ENCODE data around the gene ZNF283. TPM values are rescaled to one million over a fixed set of nuclear protein-coding genes. Genes with fewer than 3 reads are reported as not detected.
"Not testable (repeated sequence)": the region's sequence is repeated elsewhere in the genome, so short reads cannot be mapped to it uniquely, and the experiment has no call there.

ZNF283 gene
- total RNA-seq, 2 donors from 2014 or later = 9.5 to 10.7 TPM

DNA sequence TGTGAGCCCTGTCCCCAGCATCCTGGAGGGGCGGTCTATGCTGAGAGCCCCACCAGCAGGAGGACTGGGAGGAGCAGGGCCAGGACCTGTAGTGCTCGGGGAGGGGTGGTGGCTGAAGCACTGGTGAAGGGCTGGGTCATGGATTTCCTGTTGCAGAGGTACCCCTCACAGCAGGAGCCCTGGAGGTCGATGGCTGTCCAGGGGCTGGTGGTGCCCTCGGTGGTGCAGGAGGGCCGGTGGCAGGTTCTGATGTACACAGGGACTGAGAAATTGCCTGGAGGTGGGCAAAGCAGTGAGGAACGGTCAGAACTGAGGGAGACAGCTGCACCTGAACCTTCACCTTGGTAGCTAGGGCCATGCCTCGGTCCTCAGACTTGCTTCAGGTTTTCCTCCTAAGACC, 29.6 kb upstream of the ZNF283 start:
- ATAC-seq (no peak), DNase-seq (no peak)
- intact Hi-C loops (cut with DNase I) = no loop called here

DNA sequence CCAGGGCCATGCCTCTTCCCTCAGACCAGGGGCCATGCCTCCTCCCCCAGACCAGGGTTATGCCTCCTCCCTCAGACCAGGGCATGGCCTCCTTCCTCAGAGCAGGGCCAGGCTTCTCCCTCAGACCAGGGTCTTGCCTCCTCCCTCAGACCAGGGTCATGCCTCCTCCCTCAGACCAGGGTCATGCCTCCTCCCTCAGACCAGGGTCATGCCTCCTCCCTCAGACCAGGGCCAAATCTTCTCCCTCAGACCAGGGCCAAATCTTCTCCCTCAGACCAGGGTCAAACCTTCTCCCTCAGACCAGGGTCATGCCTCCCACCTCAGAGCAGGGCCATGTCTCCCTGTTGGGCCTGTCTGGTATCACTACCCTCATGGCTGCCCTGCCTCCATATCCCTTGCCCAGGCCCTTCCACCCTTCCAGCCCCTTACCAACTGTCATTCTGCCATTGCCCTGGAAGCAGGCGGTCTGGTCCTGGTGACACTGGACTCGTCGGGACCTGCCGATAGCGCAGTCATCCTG, 29.0 kb upstream of the ZNF283 start:
- DNase-seq = no peak
- intact Hi-C loops (cut with DNase I) = no loop called here
- peak in 1 of 2 donors; percentile 3 for ATAC-seq

DNA sequence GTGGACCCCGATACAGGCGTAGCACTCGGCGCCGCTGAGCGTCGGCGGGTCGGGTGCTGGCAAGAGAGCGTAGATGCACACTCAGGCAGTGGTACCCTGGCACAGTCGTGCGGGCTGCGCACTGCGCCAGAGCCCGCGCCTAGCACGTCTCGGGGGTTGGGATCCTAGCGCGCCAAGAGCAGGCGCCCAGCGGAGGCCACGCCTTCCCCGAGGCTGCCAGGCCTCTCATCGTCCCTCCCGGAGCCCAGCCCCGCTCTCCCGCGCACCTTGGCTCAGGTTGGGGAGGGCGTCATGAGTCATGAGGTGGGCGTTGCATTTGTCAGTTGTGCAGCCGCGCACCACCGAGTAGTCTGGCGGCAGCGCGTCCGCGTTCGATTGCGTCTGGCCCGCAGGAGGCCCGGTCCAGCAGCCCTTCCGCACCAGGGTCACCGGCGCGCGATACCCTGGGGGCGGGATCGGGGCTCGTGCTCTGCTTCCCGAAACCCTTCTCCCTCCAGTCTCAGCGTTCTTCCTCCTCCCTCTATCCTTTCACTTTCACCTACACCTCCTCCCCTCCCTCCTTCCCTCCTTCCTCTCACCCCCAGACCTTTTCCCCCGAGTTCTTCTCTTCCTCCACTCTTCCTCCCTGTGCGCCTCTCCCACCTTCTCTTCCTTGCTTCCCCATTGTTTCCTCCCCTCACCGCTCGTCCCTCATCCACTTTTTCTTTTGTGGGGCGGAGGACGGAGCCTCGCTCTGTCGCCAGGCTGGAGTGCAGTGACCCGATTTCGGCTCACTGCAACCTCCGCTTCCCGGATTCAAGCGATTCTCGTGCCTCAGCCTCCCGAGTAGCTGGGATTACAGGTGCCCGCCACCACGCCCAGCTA, 28.3 kb upstream of the ZNF283 start:
- intact Hi-C loops (cut with DNase I) = no loop called here
- ATAC-seq (peak; percentile 62 to 95), DNase-seq (peak; percentile 45)

DNA sequence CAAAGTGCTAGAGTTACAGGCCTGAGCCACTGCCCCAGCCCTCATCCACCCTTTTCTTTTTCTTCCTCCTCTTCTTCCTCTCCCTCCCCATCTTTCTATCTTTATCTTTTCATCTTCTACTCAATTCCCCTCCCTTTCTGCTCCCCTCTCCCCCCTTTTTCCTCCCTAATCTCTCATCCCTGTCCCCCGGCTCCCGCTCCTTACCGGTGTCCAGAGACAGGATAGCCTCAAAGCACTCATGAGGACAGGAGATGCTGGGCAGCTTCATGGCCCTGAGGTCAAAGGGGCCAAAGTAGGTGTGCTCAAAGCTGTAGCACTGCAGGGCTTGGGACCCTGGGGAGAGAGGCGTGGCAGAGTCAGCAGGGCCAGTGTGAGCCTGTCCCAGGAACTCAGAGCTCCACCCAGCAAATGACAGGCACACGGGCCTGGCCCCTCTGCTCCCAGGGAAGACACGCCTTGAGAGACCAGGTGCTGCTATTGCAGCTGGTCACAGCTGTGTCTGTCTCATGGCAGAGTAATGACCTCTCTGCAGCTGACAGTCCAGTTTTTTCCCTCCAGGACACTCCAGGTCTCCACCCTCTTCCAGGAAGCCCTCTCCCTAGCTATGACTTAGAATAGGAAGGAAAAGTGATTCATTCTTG, 27.5 kb upstream of the ZNF283 start:
- intact Hi-C loops (cut with DNase I) = no loop called here
- DNase-seq (no peak), ATAC-seq (peak in 1 of 2 donors; percentile 17)

DNA sequence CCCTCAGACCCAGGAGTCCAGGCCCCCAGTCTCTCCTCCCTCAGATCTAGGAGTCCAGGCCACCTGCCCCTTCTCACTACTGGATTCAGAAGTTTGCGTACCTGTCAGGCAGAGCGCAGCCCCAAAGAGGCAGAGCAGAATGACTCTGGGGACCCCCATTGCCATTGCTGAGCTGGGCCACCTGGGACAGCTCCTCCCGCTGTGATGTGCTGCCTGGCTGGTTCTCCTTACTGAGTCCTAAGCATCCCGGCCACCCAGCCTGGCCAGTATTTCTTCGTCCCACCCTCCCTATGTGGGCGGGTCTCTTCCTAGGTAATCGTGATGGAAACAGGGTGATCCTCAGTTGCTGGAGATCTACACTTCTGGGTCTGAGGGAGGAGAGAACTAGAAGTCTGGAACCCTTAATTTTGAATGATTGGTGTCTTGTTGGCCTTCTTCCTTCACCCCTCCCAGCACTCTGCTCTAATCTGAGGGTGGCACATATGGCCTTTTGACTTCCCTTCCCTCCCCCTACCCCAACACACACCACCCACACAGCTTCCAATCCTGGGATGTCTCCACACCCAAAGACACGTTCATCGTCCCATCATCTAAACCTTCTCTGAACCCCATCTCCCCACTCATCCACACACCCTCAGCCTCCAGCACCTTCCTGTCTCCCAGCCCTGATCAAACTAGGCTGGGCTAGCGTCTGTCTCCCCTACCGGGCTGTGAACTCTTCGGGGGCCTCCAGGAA, 24.7 kb upstream of the ZNF283 start, which contains the start of gene LYPD5:
LYPD5 (minus strand) TSS at position 232 of the 736 bp plus-strand sequence; CDS start at position 165, 67 bp downstream.
- ATAC-seq = no peak
- DNase-seq = no peak
- intact Hi-C loops (cut with DNase I) = no loop called here

DNA sequence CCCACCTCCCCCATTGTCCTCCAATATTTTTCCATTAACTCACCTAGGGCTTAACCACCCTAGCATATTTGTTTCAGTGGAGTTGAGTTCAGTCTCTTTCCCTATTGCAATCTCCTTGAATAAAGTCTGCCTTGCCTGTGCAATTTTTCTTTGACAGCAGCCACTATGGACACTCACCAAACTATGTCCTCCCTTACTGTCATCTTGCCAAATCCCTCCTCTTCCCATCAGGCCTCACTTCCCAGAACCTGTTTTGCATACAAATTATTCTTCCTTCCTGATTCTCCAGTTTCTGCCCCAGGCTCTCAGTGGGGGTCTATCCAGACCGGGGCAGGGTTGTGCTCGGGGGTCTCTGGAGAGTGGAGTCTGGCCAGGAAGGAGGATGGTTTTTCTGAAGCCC, 22.7 kb upstream of the ZNF283 start:
- DNase-seq = no peak
- intact Hi-C loops (cut with DNase I) = no loop called here
- ATAC-seq = no peak

DNA sequence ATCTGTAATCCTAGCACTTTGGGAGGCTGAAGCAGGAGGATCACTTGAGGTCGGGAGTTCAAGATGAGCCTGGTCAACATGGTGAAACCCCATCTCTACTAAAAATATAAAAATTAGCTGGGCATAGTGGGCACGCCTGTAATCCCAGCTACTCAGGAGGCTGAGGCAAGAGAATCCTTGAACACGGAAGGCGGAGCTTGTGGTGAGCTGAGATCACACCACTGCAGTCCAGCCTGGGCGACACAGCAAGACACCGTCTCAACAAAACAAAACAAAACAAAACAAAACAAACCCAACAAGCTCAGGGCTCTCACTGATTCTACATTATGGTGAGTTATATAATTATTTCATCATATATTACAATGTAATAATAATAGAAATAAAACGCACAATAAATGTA, 20.7 kb upstream of the ZNF283 start:
- DNase-seq; intact Hi-C loops (cut with DNase I); ATAC-seq: not testable (repeated sequence)

DNA sequence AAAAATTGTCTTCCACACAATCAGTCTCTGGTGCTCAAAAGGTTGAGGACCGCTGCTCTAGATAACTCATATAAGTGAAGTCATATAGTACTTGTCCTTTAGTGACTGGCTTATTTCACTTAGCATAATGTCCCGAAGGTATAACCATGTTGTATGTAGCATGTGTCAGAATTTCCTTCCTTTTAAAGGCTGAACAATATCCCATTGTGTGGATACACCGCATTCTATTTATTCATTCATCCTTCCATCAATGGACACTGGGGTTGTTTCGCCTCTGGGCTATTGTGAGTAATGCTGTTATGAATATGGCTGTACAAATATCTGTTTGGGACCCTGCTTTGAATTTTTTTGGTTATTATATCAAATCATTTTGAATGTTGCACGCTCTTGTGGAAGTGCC, 20.3 kb upstream of the ZNF283 start:
- ATAC-seq (no peak), DNase-seq (no peak)
- intact Hi-C loops (cut with DNase I) = no loop called here

DNA sequence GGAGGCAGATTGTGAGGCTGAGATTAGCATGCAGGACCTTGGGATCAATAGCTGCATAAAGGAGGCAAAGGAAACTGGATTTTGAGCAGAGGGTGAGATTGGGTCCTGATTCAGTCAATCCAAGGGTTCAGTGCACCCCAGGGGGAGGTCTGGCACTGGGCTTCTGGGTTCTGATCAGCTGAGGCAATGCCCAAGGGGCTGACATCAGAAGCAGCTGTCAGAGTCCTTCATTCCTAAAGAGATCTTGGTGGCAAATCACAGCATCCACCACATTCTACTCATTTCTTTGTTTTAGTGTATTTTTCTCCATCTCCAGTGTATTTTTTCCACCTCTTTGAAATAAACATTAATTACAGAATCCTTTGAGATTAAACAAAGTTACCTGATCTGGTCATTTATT, 19.5 kb upstream of the ZNF283 start:
- no peak for ATAC-seq
- intact Hi-C loops (cut with DNase I) = no loop called here

DNA sequence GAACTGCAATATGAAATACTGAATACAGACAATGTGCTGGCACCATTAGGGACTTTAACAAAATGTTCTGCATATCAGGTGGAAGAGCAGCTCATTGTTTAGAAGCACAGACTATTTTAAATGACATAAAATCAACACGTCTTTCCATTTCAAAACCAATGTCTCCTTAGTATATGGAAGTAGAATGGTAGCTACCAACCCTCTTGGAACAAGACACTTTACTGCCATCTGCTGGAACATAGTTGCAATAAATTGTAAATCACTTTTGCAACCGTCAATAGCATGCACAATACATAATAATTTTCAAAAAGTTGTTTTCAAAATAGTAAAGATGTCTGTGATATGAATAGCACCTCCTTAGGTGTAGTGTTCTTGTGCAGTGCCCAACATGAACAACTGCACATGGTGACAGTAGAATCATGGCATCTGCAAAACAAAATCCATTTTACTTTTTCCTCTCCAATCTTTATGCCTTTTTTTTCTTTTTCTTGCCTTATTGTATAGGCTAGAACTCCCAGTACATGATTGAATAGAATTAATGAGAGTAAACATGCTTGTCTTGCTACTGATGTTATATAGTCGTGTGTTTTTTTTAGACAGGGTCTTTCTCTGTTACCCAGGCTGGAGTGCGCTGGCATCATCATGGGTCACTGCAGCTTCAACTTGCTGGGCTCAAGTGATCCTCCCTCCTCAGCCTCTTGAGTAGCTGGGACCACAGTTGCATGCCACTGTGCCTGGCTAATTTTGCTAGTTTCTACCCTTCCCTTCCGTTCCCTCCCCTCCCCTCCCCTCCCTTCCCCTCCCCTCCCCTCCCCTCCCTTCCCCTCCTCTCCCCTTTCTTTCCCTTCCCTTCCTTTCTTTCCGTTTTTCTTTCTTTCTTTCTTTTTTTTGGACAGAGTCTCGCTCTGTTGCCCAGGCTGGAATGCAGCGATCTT, 17.1 kb upstream of the ZNF283 start:
- ATAC-seq (peak in 1 of 2 donors; percentile 38), DNase-seq (no peak)
- intact Hi-C loops (cut with DNase I) = no loop called here

More for the DNA sequence above, 19.5 kb upstream of the ZNF283 start:
- DNase-seq = no peak

DNA sequence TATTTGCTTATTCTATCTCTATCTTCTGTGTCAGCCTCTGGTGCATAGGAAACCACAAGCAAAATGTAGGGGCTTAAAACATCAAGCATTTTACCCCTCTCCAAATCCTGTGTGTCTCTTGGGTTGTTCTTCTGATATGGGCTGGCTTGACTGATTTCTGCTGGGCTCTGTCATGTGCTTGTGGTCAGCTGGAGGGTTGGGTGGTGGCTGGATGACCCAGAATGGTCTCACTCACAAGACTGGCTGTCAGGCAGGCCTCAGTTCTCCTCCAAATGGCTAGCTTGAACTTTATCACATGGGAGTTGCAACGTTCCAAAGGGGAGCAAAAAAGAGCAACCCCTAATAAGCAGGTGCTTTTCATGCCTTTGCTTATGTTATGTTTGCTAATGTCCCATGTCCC, 15.3 kb upstream of the ZNF283 start:
- DNase-seq (no peak), ATAC-seq (no peak)
- intact Hi-C loops (cut with DNase I) = no loop called here

DNA sequence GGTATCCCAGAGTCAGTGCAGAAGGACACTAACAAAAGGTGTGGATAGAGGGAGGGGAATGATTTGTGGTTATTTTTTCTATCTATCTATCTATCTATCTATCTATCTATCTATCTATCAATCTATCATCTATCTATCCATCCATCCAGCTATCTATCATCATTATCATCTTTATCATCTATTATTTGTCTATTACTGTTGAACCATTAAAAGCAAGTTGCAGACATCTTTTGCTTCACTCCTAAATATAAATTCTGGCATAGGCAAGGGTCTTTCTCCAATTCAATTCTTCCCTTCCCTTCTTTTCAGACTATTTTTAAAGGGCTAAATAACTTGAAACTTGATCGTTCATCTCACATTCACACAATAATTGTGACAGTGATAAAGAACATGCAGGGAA, 14.9 kb upstream of the ZNF283 start:
- intact Hi-C loops (cut with DNase I) = no loop called here
- DNase-seq (no peak), ATAC-seq (no peak)

DNA sequence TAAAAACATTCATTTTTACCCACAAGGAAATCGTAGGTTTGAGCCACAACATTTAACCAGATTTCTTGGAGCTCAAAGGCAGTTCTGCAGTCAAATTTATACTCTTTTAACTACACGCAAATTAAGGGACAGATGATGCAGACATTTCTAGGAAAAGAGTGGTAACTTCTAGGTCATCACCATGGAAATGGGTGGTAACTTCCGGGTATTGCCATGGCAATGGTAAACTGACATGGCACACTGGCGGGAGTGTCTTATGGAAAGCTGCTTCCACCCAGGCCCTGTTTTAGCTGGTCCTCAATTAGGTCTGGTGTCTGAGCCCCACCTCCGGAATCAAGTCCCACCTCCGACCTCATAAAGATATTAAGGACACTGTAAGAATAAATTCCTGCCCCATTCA, 14.4 kb upstream of the ZNF283 start:
- intact Hi-C loops (cut with DNase I) = no loop called here
- DNase-seq = no peak
- no peak for ATAC-seq

DNA sequence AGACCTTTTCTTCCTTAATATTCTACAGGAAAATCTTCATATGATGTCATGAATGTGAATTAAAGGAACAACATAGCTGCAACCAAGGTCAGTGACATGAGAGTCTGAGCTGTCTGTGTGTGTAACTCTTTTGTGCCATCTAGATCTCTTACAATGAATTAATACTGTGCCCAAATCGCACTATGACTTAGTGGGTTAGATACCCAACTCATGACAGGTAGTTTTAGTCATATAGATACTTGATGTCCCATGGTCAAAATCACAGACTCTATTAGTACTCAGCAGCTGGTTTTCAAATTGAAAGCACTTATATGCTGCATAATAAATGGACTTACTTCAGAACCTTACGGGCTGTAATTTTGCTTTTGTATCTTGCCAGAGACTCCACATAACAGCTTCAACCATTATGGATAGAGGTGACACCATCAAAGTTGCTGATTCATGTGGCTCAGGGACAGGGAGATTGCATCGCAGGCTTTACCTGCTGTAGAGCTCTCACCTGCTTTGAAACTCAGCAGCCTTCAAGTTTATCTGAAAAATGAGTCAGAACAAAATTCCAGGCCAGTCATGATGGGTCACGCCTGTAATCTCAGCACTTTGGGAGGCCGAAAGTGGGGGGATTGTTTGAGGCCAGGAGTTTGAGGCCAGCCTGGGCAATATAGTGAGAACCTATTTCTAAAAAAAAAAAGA, 12.3 kb upstream of the ZNF283 start:
- intact Hi-C loops (cut with DNase I) = no loop called here
- ATAC-seq (no peak), DNase-seq (no peak)

DNA sequence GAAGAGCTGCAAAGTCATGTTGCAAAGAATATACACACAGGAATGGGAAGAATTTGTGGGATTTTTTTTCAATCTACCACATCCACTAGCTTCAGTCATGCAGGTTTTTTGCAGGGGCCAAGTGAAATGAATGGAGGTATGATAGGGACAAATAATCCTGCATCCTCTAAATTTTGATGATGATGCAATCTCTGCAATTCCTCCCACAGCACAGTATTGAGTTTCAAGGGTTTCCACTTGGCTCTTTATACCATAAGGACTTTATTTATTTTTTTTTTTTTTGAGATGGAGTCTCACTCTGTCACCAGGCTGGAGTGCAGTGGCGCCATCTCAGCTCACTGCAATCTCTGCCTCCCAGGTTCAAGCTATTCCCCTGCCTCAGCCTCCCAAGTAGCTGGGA, 9.7 kb upstream of the ZNF283 start:
- ATAC-seq; intact Hi-C loops (cut with DNase I); DNase-seq: not testable (repeated sequence)

DNA sequence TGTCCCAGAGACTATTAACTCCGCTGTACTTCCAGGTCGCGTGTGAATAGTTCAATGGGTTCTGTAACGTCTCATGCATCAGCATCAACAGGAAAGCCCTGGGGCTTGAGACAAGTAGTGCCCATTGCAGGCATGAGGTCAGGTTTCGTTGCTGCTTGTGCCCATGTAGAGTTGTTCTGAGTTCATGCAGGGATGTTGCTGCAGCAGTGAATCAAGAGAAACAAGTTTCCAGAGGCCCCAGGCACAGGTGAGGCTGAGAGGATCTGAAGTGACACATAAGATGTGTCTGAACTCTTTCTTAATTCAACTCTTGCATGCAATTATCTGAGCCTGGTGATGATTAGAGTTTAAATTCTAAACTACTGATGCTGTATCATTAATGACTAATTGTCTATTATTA, 8.6 kb upstream of the ZNF283 start:
- intact Hi-C loops (cut with DNase I) = no loop called here
- DNase-seq = no peak
- ATAC-seq = no peak

DNA sequence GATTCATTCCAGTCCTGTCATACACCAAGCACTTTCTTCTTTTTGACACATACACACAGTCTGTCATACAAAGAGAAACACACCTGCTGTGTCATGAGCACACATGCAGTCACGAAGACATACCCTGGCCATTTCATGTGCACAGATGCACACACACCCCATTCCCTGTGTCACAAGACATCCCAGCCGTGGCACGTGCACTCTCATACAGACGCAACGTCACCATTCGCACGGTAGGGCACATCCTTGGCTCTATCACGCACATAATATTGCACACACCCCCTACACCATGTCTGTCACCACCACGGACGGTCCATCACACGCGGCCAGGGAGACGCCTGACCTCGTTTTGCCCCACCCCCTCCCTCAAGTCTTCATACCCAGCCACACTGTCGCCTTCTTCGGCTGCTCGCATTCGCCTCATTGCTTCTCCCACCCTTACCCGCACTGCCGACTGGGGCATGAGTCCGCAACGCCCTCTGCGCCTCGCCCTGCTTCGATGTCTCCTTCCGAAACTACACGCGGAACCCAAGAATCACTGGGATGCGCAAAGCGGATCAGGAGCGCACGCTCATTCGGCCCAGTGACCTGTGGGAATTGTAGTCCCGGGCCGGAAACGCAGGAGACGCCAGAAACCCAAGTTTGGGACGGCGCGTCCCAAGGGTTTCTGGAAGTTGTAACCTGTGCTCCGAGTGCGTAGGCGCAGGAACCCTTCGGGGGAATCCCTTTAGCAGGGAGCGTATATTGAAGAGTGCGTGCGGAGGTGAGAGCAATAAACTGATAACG, 6.8 kb upstream of the ZNF283 start:
- ATAC-seq = peak in 1 of 2 donors; percentile 88
- intact Hi-C loops (cut with DNase I) = no loop called here

More for the DNA sequence above, 6.8 kb upstream of the ZNF283 start:
- DNase-seq = peak; percentile 69

Measured in left cardiac atrium (tissue), 4 donors.